Right kidney (tissue), 1 donor: ENCODE measurements around the gene ADAM23.

Experiments used
- DNase-seq: peaks from one replicate; pipeline ENCODE4 v3.0.0-alpha.2; 2016

The ADAM23 gene

GRCh38 chr2:206511283-206511682, 68.0 kb downstream of the ADAM23 start:
- DNase-seq = no peak

- no peak for DNase-seq
Observed at GRCh38 chr2:206512999-206513398, 69.7 kb downstream of the ADAM23 start.

GRCh38 chr2:206515580-206515979, 72.2 kb downstream of the ADAM23 start:
- DNase-seq = no peak

GRCh38 chr2:206518997-206519396, 75.7 kb downstream of the ADAM23 start:
- DNase-seq = no peak

GRCh38 chr2:206520450-206520849, 77.1 kb downstream of the ADAM23 start:
- DNase-seq = no peak

- no peak for DNase-seq
Observed at GRCh38 chr2:206521115-206521514, 77.8 kb downstream of the ADAM23 start.

GRCh38 chr2:206521612-206522011, 78.3 kb downstream of the ADAM23 start:
- DNase-seq = no peak

- DNase-seq = no peak
Observed at GRCh38 chr2:206526416-206526815, 83.1 kb downstream of the ADAM23 start.

- no peak for DNase-seq
Observed at GRCh38 chr2:206527153-206527552, 83.8 kb downstream of the ADAM23 start.

GRCh38 chr2:206530727-206531126, 87.4 kb downstream of the ADAM23 start:
- DNase-seq = no peak

- no peak for DNase-seq
Observed at GRCh38 chr2:206531996-206532543, 88.7 kb downstream of the ADAM23 start.

GRCh38 chr2:206533977-206534376, 90.6 kb downstream of the ADAM23 start:
- no peak for DNase-seq

GRCh38 chr2:206535260-206535986, 92.1 kb downstream of the ADAM23 start:
- DNase-seq = no peak

GRCh38 chr2:206540757-206541156, 97.4 kb downstream of the ADAM23 start:
- no peak for DNase-seq

- no peak for DNase-seq
Observed at GRCh38 chr2:206543073-206543472, 99.7 kb downstream of the ADAM23 start.

GRCh38 chr2:206548383-206548782, 105.1 kb downstream of the ADAM23 start:
- DNase-seq = no peak

GRCh38 chr2:206555721-206556120, 112.4 kb downstream of the ADAM23 start:
- no peak for DNase-seq

- no peak for DNase-seq
Observed at GRCh38 chr2:206556357-206556949, 113.1 kb downstream of the ADAM23 start.

GRCh38 chr2:206557321-206557720, 114.0 kb downstream of the ADAM23 start:
- DNase-seq = no peak

- no peak for DNase-seq
Observed at GRCh38 chr2:206558492-206558891, 115.2 kb downstream of the ADAM23 start.

- DNase-seq = no peak
Observed at GRCh38 chr2:206561962-206562361, 118.6 kb downstream of the ADAM23 start.

GRCh38 chr2:206562375-206562774, 119.0 kb downstream of the ADAM23 start:
- DNase-seq = no peak

GRCh38 chr2:206563374-206563773, 120.0 kb downstream of the ADAM23 start:
- no peak for DNase-seq

GRCh38 chr2:206565666-206566065, 122.3 kb downstream of the ADAM23 start:
- DNase-seq = no peak
